ENCODE data around the gene IL4R. TPM values are rescaled to one million over a fixed set of nuclear protein-coding genes. Genes with fewer than 3 reads are reported as not detected.

The IL4R gene
- total RNA-seq, 2 experiments from 2014 or later: 73.1 to 82.8 TPM

- CTCF ChIA-PET (ENCODE audit: unreplicated experiment): no interaction called here
- peaks cover 26% of the 10 kb centered on the region for H3K4me1 ChIP-seq (ENCODE audit: insufficient read depth, low read length, poor library complexity, severe bottlenecking)
- POLR2A ChIA-PET: interaction anchor here (0.8 to 1.8 kb wide), 4 partner anchors 9 to 16 kb away, joined by 3 to 5 read pairs (median 4); no protein-coding TSS in a partner anchor
- no peak overlapping the region for H3K4me2 ChIP-seq (ENCODE audit: low read length)
- intact Hi-C loops (cut with micrococcal nuclease; ENCODE audit: unreplicated experiment): no loop called here
- no TSS peak for BruUV-seq (replicated peaks)
- H4K20me1 ChIP-seq (ENCODE audit: insufficient read depth, low read length): no peaks in the 10 kb centered on the region
- H3K27ac ChIP-seq (ENCODE audit: low read depth, low read length, poor library complexity, severe bottlenecking): no peak overlapping the region
- no peak for TF ChIP-seq CTCF (conservative IDR thresholded peaks at IDR 0.05; ENCODE audit: low read length)
- TF ChIP-seq EZH2phosphoT487 (IDR thresholded peaks at IDR 0.05; ENCODE audit: borderline replicate concordance, low read depth, low read length): no peak
- no peaks in the 10 kb centered on the region for H3K79me2 ChIP-seq (ENCODE audit: insufficient read depth, low read depth, low read length)
- H3K9me2 ChIP-seq (ENCODE audit: insufficient read depth, low read length): no peaks in the 10 kb centered on the region
- H3K4me3 ChIP-seq (ENCODE audit: low read depth, low read length, poor library complexity, severe bottlenecking): no peak overlapping the region
- no peaks in the 10 kb centered on the region for H3K9me3 ChIP-seq (ENCODE audit: low read length)
- no peak overlapping the region for H2AFZ ChIP-seq (ENCODE audit: low read length)
- no peak for DNase-seq (ENCODE audit: low spot score)
- H3K36me3 ChIP-seq (ENCODE audit: insufficient read depth, low read length): no peaks in the 10 kb centered on the region
These were observed 24.1 kb upstream of the IL4R start for GRCh38 chr16:27289669-27290068.

- no peak overlapping the region for H3K4me2 ChIP-seq (ENCODE audit: low read length)
- no peaks in the 10 kb centered on the region for H3K79me2 ChIP-seq (ENCODE audit: insufficient read depth, low read depth, low read length)
- H3K9me3 ChIP-seq (ENCODE audit: low read length): no peaks in the 10 kb centered on the region
- CTCF ChIA-PET (ENCODE audit: unreplicated experiment): no interaction called here
- no peaks in the 10 kb centered on the region for H3K36me3 ChIP-seq (ENCODE audit: insufficient read depth, low read length)
- no peaks in the 10 kb centered on the region for H3K9me2 ChIP-seq (ENCODE audit: insufficient read depth, low read length)
- intact Hi-C loops (cut with micrococcal nuclease; ENCODE audit: unreplicated experiment): no loop called here
- POLR2A ChIA-PET: interaction anchor here (1.0 to 1.8 kb wide), 3 partner anchors 8 to 17 kb away, joined by 3 to 5 read pairs (median 4); no protein-coding TSS in a partner anchor
- H3K4me3 ChIP-seq (ENCODE audit: low read depth, low read length, poor library complexity, severe bottlenecking): no peak overlapping the region
- H2AFZ ChIP-seq (ENCODE audit: low read length): no peak overlapping the region
- H3K27ac ChIP-seq (ENCODE audit: low read depth, low read length, poor library complexity, severe bottlenecking): no peak overlapping the region
- H4K20me1 ChIP-seq (ENCODE audit: insufficient read depth, low read length): no peaks in the 10 kb centered on the region
- BruUV-seq (replicated peaks): no TSS peak
- no peak for DNase-seq (ENCODE audit: low spot score)
- H3K4me1 ChIP-seq (ENCODE audit: insufficient read depth, low read length, poor library complexity, severe bottlenecking): peaks cover 23% of the 10 kb centered on the region
- TF ChIP-seq EZH2phosphoT487 (IDR thresholded peaks at IDR 0.05; ENCODE audit: borderline replicate concordance, low read depth, low read length) (no peak), CTCF (conservative IDR thresholded peaks at IDR 0.05; ENCODE audit: low read length) (no peak)
These were observed 23.2 kb upstream of the IL4R start for GRCh38 chr16:27290562-27290961.

- H3K9me2 ChIP-seq (ENCODE audit: insufficient read depth, low read length): no peaks in the 10 kb centered on the region
- ChIA-PET POLR2A (no interaction called here), CTCF (ENCODE audit: unreplicated experiment) (no interaction called here)
- H3K4me3 ChIP-seq (ENCODE audit: low read depth, low read length, poor library complexity, severe bottlenecking): no peak overlapping the region
- DNase-seq (ENCODE audit: low spot score): no peak
- intact Hi-C loops (cut with micrococcal nuclease; ENCODE audit: unreplicated experiment): no loop called here
- no peaks in the 10 kb centered on the region for H3K36me3 ChIP-seq (ENCODE audit: insufficient read depth, low read length)
- H3K79me2 ChIP-seq (ENCODE audit: insufficient read depth, low read depth, low read length): no peaks in the 10 kb centered on the region
- peaks cover 23% of the 10 kb centered on the region for H3K4me1 ChIP-seq (ENCODE audit: insufficient read depth, low read length, poor library complexity, severe bottlenecking)
- TF ChIP-seq EZH2phosphoT487 (IDR thresholded peaks at IDR 0.05; ENCODE audit: borderline replicate concordance, low read depth, low read length) (no peak), CTCF (conservative IDR thresholded peaks at IDR 0.05; ENCODE audit: low read length) (no peak)
- H3K9me3 ChIP-seq (ENCODE audit: low read length): no peaks in the 10 kb centered on the region
- BruUV-seq (replicated peaks): no TSS peak
- no peak overlapping the region for H2AFZ ChIP-seq (ENCODE audit: low read length)
- H4K20me1 ChIP-seq (ENCODE audit: insufficient read depth, low read length): no peaks in the 10 kb centered on the region
- H3K4me2 ChIP-seq (ENCODE audit: low read length): no peak overlapping the region
- no peak overlapping the region for H3K27ac ChIP-seq (ENCODE audit: low read depth, low read length, poor library complexity, severe bottlenecking)
These were observed 22.7 kb upstream of the IL4R start for GRCh38 chr16:27291106-27291505.

Measured in OCI-LY7 (cell line).